ENCODE data around the gene ATAD2B. TPM values are rescaled to one million over a fixed set of nuclear protein-coding genes. Genes with fewer than 3 reads are reported as not detected.
"Not testable (repeated sequence)": the region's sequence is repeated elsewhere in the genome, so short reads cannot be mapped to it uniquely, and the experiment has no call there.

The ATAD2B gene
- 27.6 and 28.8 TPM in 2 replicates for total RNA-seq

DNA sequence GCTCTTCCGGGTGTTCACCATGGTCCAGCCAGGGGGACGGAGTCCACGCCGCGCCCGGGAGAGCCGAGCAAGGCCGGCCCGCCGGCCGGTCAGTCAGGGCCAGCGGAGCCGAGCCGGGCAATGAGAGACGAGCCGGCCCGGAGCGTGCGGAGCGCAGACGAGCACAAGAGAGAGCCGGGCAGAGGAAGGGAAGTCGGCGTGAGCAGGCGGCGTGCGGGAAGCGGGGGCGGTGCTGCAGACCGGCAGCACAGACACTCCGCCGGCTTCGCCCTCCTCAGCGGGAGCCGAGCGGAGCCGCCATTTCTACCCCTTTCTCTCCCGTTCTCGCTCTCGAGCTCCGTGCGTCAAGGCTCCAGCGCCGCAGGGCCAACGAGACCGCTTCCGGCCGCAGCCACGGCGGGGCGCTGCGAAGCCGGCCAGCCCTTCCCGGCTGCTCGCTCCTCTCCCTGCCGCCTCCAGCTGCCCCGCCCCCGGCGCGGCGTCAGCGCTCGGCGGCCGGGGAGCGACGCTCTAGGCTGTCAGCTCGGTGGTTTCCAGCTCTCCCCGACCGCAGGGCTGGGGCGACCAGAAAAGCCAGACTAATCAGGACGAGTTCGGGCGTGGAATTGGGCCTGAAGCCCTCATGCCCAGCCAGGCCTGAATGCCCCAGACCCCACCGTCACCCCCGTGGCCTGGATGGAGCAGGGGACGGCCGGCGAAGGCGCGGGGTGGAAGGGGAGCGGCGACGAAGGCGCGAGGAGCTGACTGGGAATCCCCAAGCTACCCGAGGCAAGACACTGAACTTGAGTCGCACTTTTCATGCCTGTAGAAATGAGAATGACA lies at the start of gene ATAD2B:
TSS of gene ATAD2B (minus strand) at position 374 of the 822 bp plus-strand sequence. CDS start at position 21, 353 bp downstream.
- intact Hi-C loops (cut with micrococcal nuclease): loop anchor here (1.0 to 10.0 kb wide), 15 partner anchors 13 to 1748 kb away; partner anchors contain the start of genes CENPO, DNAJC27, KLHL29 and NCOA1

DNA sequence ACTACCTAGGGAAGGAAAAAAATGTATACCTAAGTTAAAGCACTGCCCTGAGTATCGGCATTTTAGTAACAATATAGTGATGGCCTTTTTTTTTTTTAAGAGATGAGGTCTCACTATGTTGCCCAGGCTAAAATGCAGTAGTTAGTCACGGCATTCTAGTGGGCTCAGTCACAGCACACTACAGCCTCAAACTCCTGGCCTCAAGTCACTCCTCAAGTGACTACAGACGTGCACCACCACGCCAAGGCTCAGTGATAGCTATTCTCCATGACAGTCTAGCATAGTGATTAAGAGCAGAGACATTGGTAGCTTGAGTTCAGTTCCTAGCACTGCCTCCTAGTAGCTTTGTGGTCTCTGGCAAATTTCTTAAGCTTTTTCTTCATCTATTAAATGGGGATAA lies 40.9 kb upstream of the ATAD2B start:
- intact Hi-C loops (cut with micrococcal nuclease): no loop called here

DNA sequence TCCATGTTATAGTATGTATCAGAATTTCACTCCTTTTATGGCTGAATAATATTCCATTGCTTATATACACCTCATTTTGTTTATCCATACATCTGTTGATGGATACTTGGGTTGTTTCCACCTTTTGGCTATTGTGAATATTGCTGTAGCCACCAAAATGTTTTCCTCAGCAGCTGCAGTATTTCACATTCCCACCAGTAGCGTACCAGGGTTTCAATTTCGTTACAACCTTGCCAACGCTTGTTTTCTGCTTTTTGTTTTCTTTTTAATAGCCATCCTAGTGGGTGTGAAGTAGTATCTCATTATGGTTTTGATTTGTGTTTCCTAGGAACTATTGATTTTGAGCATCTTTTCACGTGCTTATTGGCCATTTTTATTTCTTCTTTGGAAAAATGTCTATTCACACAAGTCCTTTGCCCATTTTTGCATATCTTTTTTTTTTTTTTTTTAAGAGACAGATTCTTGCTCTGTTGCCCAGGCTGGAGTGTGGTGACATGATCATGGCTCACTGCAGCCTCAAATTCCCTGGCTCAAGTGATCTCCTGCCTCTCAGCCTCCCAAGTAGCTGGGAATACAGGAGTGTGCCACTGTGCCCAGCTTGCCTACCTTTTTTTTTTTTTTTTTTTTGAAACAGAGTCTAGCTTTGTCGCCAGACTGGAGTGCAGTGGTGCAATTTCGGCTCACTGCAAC lies 27.5 kb upstream of the ATAD2B start:
- intact Hi-C loops (cut with micrococcal nuclease): no loop called here

DNA sequence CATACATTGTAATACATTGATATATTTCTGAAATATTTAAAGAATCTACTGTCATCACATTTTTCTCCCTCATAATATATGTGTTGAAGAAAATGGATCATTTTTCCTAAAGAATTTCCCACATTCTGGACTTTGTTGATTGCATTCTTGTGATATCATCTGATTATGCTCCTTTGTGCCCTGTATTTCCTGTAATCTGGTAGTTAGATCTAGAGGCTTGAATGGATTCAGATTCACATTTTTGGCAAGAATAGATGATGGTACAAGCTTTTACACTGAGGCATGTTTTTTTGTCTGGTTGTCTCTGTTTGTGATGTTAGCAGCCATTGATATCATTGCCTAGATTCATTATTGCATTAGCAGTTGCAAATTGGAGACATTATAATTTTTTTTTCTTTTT lies 26.7 kb upstream of the ATAD2B start:
- intact Hi-C loops (cut with micrococcal nuclease): no loop called here

DNA sequence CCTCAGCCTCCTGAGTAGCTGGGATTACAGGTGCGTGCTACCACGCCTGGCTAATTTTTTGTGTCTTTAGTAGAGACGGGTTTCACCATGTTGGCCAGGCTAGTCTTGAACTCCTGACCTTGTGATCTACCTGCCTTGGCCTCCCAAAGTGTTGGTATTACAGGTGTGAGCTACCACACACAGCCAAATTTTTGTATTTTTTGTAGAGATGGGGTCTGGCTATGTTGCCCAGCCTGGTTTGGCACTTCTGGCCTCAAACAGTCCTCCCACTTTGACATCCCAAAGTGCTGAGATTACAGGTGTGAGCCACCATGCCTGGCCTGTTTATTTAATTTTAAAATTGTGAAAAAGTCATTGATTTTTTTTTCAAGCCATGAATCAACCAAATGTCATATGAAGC lies 25.6 kb upstream of the ATAD2B start:
- intact Hi-C loops (cut with micrococcal nuclease): not testable (repeated sequence)

DNA sequence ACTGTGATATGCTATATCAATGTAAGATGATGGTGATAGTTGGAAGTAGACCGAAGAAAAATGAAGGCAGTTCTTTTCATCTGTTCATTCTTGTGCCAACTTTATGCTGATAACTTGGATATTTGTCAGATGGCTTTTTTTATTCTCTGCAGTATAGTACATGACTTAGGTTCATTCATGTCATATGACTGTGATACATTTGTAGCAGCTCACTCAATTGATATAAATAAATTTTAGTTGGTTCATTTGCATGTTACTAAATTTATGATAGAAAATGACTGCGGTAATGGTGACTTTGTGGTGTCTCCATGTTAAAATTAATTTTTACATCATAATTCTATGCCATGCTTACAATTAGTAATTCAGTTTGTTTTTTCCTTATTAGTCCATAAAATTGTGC lies 20.4 kb upstream of the ATAD2B start:
- intact Hi-C loops (cut with micrococcal nuclease): no loop called here

DNA sequence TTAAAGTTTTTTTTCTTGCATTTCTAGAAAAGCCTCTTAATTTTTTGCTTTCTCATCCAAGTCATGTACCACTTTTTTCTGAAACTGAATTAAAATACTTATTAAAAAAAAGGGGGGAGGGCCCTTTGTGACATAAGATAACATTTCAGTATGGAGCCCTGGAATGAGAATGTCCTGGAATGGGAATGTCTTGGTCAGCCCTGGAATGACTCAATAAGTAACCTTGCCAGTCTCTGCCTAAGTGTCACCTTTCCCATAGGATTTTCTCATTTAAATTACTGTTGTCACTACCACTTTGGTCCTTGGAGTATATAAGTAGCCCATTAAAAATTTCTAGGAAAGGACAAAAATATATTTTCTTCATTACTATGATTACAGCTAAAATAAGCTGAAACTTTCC lies 18.1 kb upstream of the ATAD2B start:
- intact Hi-C loops (cut with micrococcal nuclease): loop anchor here (5.0 kb wide), 2 partner anchors 53 to 1027 kb away; partner anchors contain the start of gene DNAJC27

DNA sequence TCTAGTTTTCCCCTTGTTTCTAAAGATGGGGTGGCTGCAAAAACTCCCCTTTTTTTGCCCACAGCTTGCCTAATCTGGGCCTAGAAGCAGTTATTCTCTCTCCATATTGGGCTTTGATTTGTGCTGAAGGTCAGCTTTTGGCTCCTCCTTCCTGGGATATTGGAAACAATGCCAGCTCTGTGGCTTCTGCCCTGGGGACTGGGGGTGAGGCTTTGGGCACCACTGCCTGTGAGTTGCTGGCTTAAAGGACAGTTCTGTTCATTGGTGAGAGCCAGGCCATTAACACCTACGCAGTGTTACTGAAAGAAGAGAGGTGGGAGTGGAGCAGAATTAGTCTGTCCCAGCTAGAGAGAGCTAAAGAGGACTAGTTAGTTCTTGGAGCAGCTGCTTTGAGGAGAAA lies 17.6 kb upstream of the ATAD2B start:
- intact Hi-C loops (cut with micrococcal nuclease): loop anchor here (5.0 kb wide), 2 partner anchors 52 to 1028 kb away; partner anchors contain the start of gene DNAJC27

DNA sequence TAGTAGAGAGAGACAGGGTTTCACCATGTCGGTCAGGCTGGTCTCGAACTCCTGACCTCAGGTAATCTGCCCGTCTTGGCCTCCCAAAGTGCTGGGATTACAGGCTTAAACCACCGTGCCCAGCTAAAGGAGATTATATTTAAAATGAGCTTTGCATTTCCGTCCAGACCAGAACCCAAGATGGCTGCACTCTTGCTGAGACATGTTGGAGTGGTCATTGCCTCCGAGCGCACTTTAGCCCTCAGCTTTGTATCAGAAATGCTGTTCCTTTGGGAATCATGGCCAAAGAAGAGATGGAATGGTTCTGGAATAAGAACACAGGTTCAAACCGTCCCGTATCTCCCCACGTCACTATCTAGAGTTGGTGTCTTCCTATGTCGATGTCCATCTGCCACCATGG lies 16.7 kb upstream of the ATAD2B start:
- intact Hi-C loops (cut with micrococcal nuclease): loop anchor here (5.0 kb wide), 2 partner anchors 51 to 1029 kb away; partner anchors contain the start of gene DNAJC27

DNA sequence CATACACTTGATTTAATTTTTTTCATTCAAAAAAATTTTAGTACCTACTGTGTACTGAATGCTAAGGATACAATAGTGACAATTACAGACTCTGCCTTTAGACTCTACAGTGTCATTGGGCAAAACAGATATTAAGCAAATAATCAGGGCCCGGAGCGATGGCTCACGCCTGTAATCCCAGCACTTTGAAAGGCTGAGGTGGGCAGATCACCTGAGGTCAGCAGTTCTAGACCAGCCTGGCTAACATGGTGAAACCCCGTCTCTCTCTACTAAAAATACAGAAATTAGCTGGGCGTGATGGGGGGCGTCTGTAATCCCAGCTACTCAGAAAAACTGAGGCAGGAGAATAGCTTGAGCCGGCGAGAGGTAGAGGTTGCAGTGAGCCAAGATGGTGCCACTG lies 14.7 kb upstream of the ATAD2B start:
- intact Hi-C loops (cut with micrococcal nuclease): loop anchor here (5.0 kb wide), 2 partner anchors 49 to 1031 kb away; partner anchors contain the start of gene DNAJC27

DNA sequence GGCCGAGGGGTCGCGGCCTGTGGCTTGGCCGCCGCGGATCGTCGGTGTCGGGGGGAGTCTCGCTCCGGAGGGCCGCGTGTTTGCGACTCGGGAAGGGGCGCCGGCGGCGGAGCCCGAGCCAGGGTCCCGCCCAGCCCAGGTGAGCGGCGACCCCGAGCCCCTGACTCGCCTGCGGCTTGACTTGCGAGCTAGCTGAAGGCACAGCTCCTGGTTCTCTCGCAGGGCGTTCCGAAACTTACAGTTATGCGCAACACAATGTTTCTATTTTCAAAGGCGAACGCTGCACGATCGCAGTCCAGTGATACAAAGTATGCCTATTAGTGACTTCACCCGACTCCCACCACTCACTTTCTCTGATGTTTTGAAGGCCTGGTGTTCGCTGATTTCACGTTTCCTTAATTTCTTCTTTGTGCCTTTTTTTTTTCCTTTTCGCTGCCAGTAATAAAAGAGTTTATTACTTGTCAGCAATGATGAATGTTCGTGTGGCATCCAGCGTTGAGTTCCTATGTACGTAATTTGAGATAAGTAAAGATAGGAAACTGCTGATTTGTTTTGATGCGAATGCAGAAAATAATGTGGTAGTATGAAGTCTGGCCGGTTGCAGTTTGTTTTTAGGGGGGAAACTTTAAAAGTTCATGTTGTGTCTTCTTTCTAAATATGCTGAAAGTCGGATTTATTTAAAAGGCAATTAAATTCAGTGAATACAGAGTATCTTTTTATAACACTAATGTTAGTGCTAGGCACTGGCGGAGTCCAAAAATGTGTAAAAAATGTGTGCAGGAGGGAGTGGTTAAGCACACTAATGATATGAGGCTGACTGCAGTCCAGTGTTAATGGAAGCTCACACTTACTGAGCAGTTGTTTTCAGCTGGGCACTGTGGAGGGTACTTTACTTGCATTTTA lies 14.0 kb upstream of the ATAD2B start:
- intact Hi-C loops (cut with micrococcal nuclease): loop anchor here (1.0 to 5.0 kb wide), 6 partner anchors 14 to 1031 kb away; partner anchors contain the start of genes ATAD2B, DNAJC27, SF3B6 and WDCP

DNA sequence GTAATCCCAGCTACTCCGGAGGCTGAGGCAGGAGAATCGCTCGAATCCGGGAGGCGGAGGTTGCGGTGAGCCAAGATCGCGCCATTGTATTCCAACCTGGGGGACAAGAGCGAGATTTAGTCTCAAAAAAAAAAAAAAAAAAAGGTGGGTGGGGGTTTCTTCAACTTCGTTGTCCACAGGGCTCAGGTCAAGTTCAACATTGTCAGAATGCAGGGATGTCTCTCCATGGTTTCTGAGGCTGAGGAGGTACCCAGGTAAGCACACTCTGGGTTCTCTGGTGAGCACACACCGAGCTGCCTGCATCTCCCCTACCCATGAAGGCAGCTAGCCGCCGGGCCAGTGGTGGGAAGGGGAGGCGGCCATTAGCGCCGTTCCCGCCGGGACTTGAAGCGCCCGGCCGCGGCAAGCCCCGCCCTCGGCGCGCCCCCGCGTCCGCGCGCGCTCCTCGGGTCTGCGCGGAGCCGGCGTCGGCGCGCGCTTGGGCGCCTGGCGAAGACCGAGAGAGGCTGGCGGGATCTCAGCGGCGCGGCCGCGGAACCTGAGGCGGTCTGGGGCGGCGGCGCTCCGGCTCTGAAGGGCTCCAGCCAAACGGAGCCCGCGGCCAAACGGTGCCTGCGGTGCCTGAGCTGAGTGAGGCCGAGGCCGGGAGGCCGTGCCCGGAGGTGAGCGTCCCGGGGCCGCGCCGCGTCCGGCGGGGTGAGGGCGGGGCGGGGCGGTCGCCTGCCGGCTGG lies 13.2 kb upstream of the ATAD2B start, which contains the start of gene UBXN2A:
TSS of gene UBXN2A (plus strand) at position 477 of the 731 bp plus-strand sequence. CDS start 17,852 bp downstream, outside the sequence.
- intact Hi-C loops (cut with micrococcal nuclease): loop anchor here (1.0 to 5.0 kb wide), 6 partner anchors 13 to 1032 kb away; partner anchors contain the start of genes ATAD2B, DNAJC27, SF3B6 and WDCP

DNA sequence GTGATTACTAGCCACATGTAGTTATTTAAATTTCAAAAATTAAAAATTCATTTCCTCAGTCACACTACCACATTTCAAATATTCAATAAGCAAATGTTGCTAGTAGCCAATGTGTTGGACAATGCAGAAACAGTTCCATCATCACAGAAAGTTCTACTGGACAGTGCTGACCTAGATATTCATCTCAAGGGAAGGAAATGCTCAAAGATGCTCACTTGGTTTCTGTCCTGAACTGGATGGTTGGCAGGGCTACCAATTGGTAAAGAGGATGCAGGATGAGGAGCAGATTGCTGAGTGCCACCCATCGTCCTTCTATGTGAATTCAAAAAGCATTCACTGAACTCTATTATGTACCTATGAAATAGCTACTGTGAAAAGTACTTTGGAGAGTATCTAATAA lies 7.3 kb upstream of the ATAD2B start:
- intact Hi-C loops (cut with micrococcal nuclease): no loop called here

DNA sequence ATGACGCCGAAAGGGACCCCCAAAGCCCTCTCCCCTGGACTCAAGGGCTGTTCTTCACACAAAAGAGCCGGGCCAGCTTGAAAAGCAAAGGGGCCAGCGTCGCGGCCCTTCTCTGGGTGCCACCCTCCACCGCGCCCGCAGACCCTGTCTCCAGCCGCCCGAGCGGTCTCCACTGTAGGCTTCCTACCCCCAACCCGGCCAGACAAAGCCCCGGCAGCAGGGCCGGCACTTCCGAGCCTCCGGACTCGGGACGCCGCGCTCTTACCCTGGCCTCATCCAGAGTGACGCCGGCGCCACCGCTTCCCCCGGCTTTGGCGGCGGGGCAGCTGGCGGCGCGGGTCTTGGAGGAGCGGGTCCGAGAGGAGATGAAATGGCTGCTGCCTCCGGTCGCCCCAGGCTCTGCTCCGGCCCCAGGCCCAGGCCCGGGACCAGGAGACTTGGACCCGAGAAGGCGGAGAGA lies 603 bp downstream of the ATAD2B start:
- intact Hi-C loops (cut with micrococcal nuclease): loop anchor here (2.0 to 10.0 kb wide), 8 partner anchors 198 to 1748 kb away; partner anchors contain the start of genes CENPO, DNAJC27, KLHL29 and NCOA1

DNA sequence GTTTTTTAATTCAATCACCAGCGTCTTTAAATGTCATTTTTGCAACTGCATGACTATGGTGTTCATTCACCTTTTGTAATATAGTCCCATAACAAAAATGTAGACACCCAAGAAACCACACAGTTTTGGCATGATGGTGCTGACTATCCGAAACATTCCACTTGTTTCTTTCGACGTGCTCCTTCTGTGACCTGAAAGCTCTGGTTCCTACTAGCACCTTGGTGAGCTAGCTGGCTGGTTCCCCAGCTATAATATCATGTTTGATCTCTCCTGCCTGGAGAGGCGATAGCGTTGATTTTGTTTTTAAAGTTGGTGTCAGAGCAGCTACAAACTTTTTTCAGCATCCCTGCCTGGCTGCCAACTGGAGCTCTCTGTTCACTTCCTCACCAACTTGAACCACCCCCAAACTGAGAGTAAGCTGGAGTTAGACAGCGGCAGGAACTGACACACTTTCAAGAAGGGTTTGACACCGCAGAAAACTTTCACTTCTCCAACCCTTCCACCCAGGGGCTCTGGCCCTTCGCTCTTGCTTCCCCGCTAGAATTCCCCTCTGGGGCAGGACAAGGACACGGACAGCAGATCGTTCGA lies 1.1 kb downstream of the ATAD2B start:
- intact Hi-C loops (cut with micrococcal nuclease): loop anchor here (2.0 to 10.0 kb wide), 8 partner anchors 199 to 1749 kb away; partner anchors contain the start of genes CENPO, DNAJC27, KLHL29 and NCOA1

DNA sequence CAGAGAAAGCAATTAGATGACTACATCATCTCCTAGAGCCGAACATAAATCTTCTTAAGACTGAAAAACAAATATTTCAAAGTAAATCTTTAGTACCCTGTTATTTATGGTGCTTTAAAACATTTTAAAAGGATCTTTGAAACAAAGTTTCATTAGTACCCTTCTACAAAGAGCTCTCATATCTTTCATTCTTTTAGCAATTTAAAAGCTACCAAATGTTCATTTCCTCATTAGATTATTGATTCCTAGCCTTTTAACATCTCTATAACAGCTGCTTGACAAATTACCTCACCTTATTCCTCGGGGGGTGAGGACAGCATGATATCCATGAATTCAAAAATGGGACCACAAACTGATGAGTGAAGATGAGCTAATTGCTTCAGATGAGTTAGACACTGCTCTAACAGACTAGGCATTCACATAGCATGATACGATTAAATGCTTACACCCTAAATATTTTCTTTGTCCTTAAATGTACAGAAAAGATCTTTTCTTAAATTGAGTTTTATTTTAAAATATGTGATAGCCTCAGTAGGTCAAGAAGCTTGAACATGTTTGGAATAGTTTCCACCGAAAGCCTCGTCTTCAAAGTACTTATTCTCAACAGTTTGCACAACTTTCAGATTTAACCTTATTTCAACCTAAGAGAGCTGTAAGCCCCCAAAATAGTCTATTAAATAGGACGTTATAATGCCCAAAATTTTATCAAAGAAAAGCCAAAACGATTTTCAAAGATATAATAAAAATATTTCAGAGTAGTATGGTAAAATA lies 2.1 kb downstream of the ATAD2B start:
- intact Hi-C loops (cut with micrococcal nuclease): loop anchor here (5.0 to 10.0 kb wide), 3 partner anchors 437 to 568 kb away; partner anchors contain the start of genes KLHL29 and NCOA1

DNA sequence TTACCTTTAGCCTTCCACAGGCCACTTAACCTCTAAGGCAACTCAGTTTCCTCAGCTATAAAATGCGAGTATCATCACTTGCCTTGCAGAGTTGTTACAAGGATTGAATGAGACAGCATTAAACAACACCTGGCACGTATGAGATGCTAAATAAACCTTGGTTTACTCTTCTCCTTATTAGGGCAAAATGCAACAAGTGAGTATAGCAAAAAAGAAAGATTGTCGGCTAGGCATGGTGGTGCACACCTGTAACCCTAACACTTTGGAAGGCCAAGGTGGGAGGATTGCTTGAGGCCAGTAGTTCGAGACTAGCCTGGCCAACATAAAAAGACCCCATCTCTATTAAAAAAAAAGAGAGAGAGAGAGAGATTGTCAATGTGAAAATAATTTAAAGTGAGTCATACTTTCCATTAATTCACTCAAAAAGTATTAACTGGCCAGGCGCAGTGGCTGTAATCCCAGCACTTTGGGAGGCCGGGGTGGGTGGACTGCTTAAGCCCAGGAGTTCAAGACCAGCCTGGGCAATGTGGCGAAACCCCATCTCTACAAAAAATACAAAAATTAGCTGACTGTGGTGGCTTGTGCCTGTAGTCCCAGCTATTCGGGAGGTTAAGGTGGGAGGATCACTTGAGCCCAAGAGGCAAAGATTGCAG lies 8.0 kb downstream of the ATAD2B start:
- intact Hi-C loops (cut with micrococcal nuclease): no loop called here
